A549 (cell line): Measurements from ENCODE around the gene TULP3. TPM values are rescaled to one million over a fixed set of nuclear protein-coding genes. Genes with fewer than 3 reads are reported as not detected.

Experiments used
- ATAC-seq, 2 experiments: fragments of 200-7000 bp in 1 of 2; fragments of >200 bp in 1 of 2; cut with Nextera tagmentation in 1 of 2; cut with Tn5 transposase in 1 of 2; 3 replicates each; pipeline versions ENCODE4 v1.8.0 to v1.9.1; 2018 to 2020; ENCODE audit warnings: mild to moderate bottlenecking in 1 of 2, moderate library complexity in 1 of 2
- CTCF ChIA-PET: fragments of 300-600 bp; sonication (Branson Sonifier 250); formaldehyde crosslinking; extraction: SDS; loops from one replicate; lab custom pipeline; 2021; ENCODE audit warnings: antibody characterized with exemption, inconsistent platforms; lab: Yijun Ruan, JAX
- POLR2A ChIA-PET: fragments of 350-600 bp; formaldehyde crosslinking; extraction: SDS; loops from one replicate; lab custom pipeline; 2021; ENCODE audit warnings: antibody characterized with exemption, inconsistent platforms; lab: Yijun Ruan, JAX
- DNase-seq, 2 experiments: peaks; one replicate each; pipeline versions ENCODE4 v3.0.0 to v3.0.0-alpha.2; 2011 to 2016; ENCODE audit warnings: low read depth in 1 of 2, low spot score in 1 of 2
- FAIRE-seq: peaks from 2 replicates; lab custom pipeline; 2011; peaks lifted over from hg19 to GRCh38; lab: Jason Lieb, UNC
- H3K27ac ChIP-seq, 2 experiments: fragments of >200 bp; sonication (Bioruptor Twin); formaldehyde crosslinking; 3 replicates each; pipeline ENCODE4 v1.5.1; 2016 to 2017
- H3K4me1 ChIP-seq: fragments of >200 bp; sonication (Bioruptor Twin); formaldehyde crosslinking; 3 replicates; pipeline ENCODE4 v1.6.1; 2016
- H3K4me2 ChIP-seq: fragments of >200 bp; sonication (Bioruptor Twin); formaldehyde crosslinking; 3 replicates; pipeline ENCODE4 v1.6.1; 2016
- H3K4me3 ChIP-seq: fragments of >200 bp; sonication (Bioruptor Twin); formaldehyde crosslinking; 3 replicates; pipeline ENCODE4 v1.5.1; 2016
- H3K9me3 ChIP-seq: fragments of >200 bp; sonication (Bioruptor Twin); formaldehyde crosslinking; 3 replicates; pipeline ENCODE4 v1.6.1; 2016
- BCL3 ChIP-seq: fragments of >200 bp; sonication (Bioruptor Twin); formaldehyde crosslinking; IDR thresholded peaks from 3 replicates; pipeline ENCODE4 v1.6.1; 2016
- BHLHE40 ChIP-seq: IDR thresholded peaks from 2 replicates; pipeline ENCODE4 v1.6.1; 2012; ENCODE audit warnings: low read depth, low read length, inconsistent platforms
- CBX2 ChIP-seq: fragments of 200-600 bp; sonication (generic); IDR thresholded peaks from 2 replicates; pipeline ENCODE4 v1.6.1; 2016; ENCODE audit warnings: low read depth, mild to moderate bottlenecking, borderline replicate concordance
- CBX8 ChIP-seq: fragments of 200-600 bp; sonication (generic); IDR thresholded peaks from 2 replicates; pipeline ENCODE4 v1.6.1; 2016
- CEBPB ChIP-seq, 2 experiments: fragments of >200 bp in 1 of 2; sonication (Bioruptor Twin) in 1 of 2; formaldehyde crosslinking in 1 of 2; IDR thresholded peaks; 2 replicates each; pipeline ENCODE4 v1.6.1; 2012 to 2016
- CHD4 ChIP-seq: fragments of 200-600 bp; sonication (generic); IDR thresholded peaks from 2 replicates; pipeline ENCODE4 v1.6.1; 2016; ENCODE audit warnings: antibody characterized with exemption, mild to moderate bottlenecking, borderline replicate concordance
- EHF ChIP-seq: fragments of 250-450 bp; sonication (Bioruptor Pico); IDR thresholded peaks from 2 replicates; pipeline ENCODE4 v1.5.0; 2020; ENCODE audit warnings: mild to moderate bottlenecking
- EHMT2 ChIP-seq: fragments of 200-600 bp; sonication (generic); IDR thresholded peaks from 2 replicates; pipeline ENCODE4 v1.6.1; 2016; ENCODE audit warnings: antibody characterized with exemption, low read depth, mild to moderate bottlenecking, moderate library complexity
- FOSB ChIP-seq: fragments of 250-450 bp; sonication (Bioruptor Pico); IDR thresholded peaks from 2 replicates; pipeline ENCODE4 v1.5.0; 2020; ENCODE audit warnings: mild to moderate bottlenecking, moderate library complexity
- FOXS1 ChIP-seq: fragments of 250-450 bp; sonication (Bioruptor Pico); IDR thresholded peaks from 2 replicates; pipeline ENCODE4 v1.5.0; 2020; ENCODE audit warnings: mild to moderate bottlenecking, moderate library complexity
- HOXB13 ChIP-seq: fragments of 250-450 bp; sonication (Bioruptor Pico); IDR thresholded peaks from 2 replicates; pipeline ENCODE4 v1.5.0; 2020; ENCODE audit warnings: low read depth, mild to moderate bottlenecking, moderate library complexity
- JUNB ChIP-seq: fragments of >200 bp; sonication (Bioruptor Twin); formaldehyde crosslinking; IDR thresholded peaks from 2 replicates; pipeline ENCODE4 v1.6.1; 2016
- KDM1A ChIP-seq: fragments of 200-600 bp; sonication (generic); IDR thresholded peaks from 2 replicates; pipeline ENCODE4 v1.6.1; 2016; ENCODE audit warnings: low read depth, mild to moderate bottlenecking
- KDM5A ChIP-seq: fragments of 200-600 bp; sonication (generic); IDR thresholded peaks from 2 replicates; pipeline ENCODE4 v1.6.1; 2016; ENCODE audit warnings: antibody characterized with exemption, mild to moderate bottlenecking
- NFE2L2 ChIP-seq: fragments of 150-350 bp; conservative IDR thresholded peaks from 2 replicates; pipeline ENCODE4 v1.6.1; 2014; ENCODE audit warnings: low read length
- POLR2A ChIP-seq: IDR thresholded peaks from 2 replicates; pipeline ENCODE4 v1.6.1; 2012; ENCODE audit warnings: mild to moderate bottlenecking, low read length
- RNF2 ChIP-seq: fragments of 200-600 bp; sonication (generic); IDR thresholded peaks from 2 replicates; pipeline ENCODE4 v1.6.1; 2016; ENCODE audit warnings: low read depth, mild to moderate bottlenecking, antibody characterized with exemption, moderate library complexity, borderline replicate concordance
- SREBF2 ChIP-seq: fragments of 450-650 bp; IDR thresholded peaks from 2 replicates; pipeline ENCODE4 v1.6.1; 2014; ENCODE audit warnings: mild to moderate bottlenecking, moderate library complexity
- TFCP2L1 ChIP-seq: fragments of 250-450 bp; sonication (Bioruptor Pico); IDR thresholded peaks from 2 replicates; pipeline ENCODE4 v1.5.0; 2021; ENCODE audit warnings: mild to moderate bottlenecking
- TP53 ChIP-seq: fragments of 250-450 bp; sonication (Bioruptor Pico); IDR thresholded peaks from 2 replicates; pipeline ENCODE4 v1.5.0; 2021; ENCODE audit warnings: mild to moderate bottlenecking, moderate library complexity
- ZC3H11A ChIP-seq: fragments of 450-650 bp; IDR thresholded peaks from 2 replicates; pipeline ENCODE4 v1.6.1; 2014; ENCODE audit warnings: antibody characterized with exemption, mild to moderate bottlenecking
- WGBS: methylation state at CpG from one replicate; pipeline ENCODE4 v1.1.6; 2017; ENCODE audit errors: missing lambda C conversion rate; 5-methylcytosine and 5-hydroxymethylcytosine counted together
- polyA plus RNA-seq, 4 experiments: library from polyadenylated mRNA; depleted of rRNA in 3 of 4; stranded (reverse); fragments of >200 nt; fragmentation: RNase III in 1 of 4; extraction: RNeasy Plus Mini Kit Qiagen cat#74134 plus additional on column Dnase treatment in 1 of 4; gene quantifications; 2 replicates in 3 of 4; 3 replicates in 1 of 4; pipeline ENCODE4 v1.2.3, GENCODE V29; 2011 to 2017
- TF ChIP-seq, protein P1 (sequence below): fragments of >200 bp; sonication (Bioruptor Twin); formaldehyde crosslinking; IDR thresholded peaks from 2 replicates; pipeline ENCODE4 v1.6.1; 2016
- TF ChIP-seq, protein P2 (sequence below): fragments of 200-600 bp; sonication (generic); IDR thresholded peaks from 2 replicates; pipeline ENCODE4 v1.6.1; 2016; ENCODE audit warnings: antibody characterized with exemption, mild to moderate bottlenecking, moderate library complexity
- TF ChIP-seq, protein P3 (sequence below): IDR thresholded peaks from 2 replicates; pipeline ENCODE4 v1.6.1; 2012

TULP3 gene
- polyA plus RNA-seq, 2 of the 4 experiments (the other 2 are of a cell fraction) = 19.6 to 32.9 TPM

DNA sequence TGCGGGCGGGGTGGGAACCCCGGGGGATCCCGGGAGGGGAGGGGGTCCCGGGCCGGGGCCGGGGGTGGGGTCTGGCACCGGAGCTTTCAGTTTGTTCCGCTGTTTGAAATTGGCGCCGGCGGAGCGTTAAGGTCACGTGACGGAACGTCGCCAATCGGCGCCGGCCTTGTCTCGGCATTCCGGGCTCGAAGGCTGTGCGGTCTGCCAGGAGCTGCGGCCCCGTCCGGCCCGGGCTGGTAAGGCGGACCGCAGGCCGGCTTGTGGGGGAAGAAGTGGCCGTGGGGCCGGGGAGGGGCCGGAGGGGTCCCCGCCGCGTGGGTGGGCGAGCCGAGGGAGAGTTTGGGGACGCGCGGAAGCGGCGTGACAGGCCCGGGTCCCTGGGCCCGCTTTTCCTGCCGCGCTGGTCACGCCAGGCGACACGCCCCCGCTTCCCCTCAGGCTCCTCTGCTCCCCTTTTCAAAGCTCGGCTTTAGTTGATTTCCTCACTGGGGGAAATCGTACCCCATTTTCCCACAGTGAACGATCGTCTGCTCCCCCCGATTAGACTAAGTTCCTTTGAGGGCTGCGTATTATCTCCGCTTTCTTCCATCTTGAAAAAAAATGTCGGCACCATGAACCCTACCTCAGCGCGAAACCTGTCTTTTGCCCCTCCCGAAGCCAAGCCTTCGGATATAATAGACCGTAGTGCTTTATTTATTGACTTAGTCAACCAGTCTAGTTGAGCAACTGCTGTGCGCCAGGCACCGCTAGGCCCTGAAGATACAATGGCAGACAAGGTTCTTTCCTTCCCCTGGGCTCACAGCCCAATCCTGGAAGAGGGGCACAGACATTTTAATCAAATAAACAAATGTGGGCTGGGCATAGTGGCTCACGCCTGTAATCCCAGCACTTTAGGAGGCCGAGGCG is 13.4 kb upstream of the TULP3 start, which contains the start of the genes FOXM1 and RHNO1 (continued):
- TF ChIP-seq, protein P1, sequence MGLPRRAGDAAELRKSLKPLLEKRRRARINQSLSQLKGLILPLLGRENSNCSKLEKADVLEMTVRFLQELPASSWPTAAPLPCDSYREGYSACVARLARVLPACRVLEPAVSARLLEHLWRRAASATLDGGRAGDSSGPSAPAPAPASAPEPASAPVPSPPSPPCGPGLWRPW = no peak
- TF ChIP-seq FOXS1 (CRISPR knock-in tag) (no peak), EHF (CRISPR knock-in tag) (no peak), RNF2 (no peak), POLR2A (peak; percentile 70)

DNA sequence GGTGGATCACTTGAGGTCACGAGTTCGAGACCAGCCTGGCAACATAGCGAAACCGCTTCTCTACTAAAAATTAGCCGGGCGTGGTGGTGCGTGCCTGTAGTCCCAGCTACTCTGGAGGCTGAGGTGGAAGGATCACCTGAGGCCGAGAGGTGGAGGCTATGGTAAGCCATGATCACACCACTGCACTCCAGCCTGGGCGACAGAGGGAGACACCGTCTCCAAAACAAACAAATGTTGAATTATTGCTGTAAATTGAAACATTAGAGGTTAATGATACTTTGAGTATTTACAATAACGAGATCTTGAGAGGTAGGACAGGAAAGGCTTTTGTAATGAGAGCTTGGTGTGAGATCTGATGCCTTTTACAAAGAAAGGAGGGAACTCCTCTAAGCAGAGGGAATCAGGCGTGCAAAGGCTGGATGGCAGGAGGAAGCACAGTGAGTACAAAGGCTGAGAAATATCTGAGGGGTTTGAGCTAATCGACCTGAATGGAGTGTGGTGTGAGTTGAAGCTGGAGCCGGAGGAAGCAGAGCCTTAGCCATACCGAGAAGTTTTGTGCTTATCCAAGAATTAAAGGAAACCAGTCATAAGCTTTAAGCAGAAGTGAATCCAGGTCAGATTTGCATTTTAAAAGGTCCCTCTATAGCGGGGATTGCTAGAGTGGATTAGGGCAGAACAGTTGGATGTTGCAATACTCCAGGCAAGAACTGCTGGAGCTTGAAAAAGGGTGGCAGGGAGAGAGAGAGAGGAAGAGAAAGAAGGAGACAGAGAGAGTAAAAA is 12.5 kb upstream of the TULP3 start:
- WGBS = 37% methylated on average over 16 of the region's 16 CpGs
- TF ChIP-seq CEBPB (IDR thresholded peaks at IDR 0.05) (peak; percentile 12 to 60; a peak in 3 of 4 replicates), EHMT2 (no peak)
- POLR2A ChIA-PET = interaction anchor here (1.9 to 2.1 kb wide), 2 partner anchors 9 to 12 kb away, joined by 6 to 14 read pairs; partner anchors contain the start of gene TULP3
- FAIRE-seq (no peak), ATAC-seq (peak in 1 of 2 experiments; percentile 2; a peak in 2 of 6 replicates), DNase-seq (no peak)
- Histone ChIP-seq H3K4me2 (peak overlapping the region; percentile 85), H3K27ac (peak overlapping the region; percentile 95 to 96), H3K4me3 (peak overlapping the region; percentile 89), H3K9me3 (no peaks in the 10 kb centered on the region), H3K4me1 (peaks cover 12% of the 10 kb centered on the region)
- CTCF ChIA-PET = interaction anchor here (0.8 to 1.4 kb wide), 3 partner anchors 9 to 66 kb away, joined by 3 to 7 read pairs (median 3); no protein-coding TSS in a partner anchor

DNA sequence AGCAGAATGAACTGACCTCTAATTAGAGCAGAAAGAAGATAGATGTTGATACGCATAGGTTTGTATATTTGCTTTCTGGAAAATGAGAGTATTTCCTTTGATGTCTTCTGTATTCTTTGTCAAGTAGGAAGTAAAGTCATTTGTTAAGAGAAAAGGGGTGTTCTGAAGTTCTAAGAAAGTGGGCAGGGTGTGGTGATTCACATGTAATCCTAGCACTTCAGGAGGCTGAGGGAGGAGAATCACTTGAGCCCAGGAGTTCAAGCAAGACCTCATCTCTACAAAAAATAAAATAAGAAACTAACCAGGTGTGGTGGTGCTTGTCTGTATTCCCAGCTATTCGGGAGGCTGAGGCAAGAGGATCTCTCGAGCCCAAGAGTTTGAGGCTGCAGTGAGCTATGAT is 10.8 kb upstream of the TULP3 start:
- CTCF ChIA-PET = interaction anchor here (0.6 to 1.5 kb wide), 4 partner anchors 12 to 81 kb away, joined by 3 to 5 read pairs (median 4); no protein-coding TSS in a partner anchor
- no peak overlapping the region for H3K4me2 ChIP-seq
- H3K4me3 ChIP-seq = no peak overlapping the region
- POLR2A ChIA-PET = no interaction called here
- H3K9me3 ChIP-seq = no peaks in the 10 kb centered on the region
- no peak overlapping the region for H3K27ac ChIP-seq
- no peak for TF ChIP-seq SREBF2
- TF ChIP-seq CBX2 = no peak
- FAIRE-seq = no peak
- H3K4me1 ChIP-seq = peaks cover 24% of the 10 kb centered on the region
- 92% methylated on average over 3 of the region's 3 CpGs for WGBS
- no peak for DNase-seq
- no peak for ATAC-seq

DNA sequence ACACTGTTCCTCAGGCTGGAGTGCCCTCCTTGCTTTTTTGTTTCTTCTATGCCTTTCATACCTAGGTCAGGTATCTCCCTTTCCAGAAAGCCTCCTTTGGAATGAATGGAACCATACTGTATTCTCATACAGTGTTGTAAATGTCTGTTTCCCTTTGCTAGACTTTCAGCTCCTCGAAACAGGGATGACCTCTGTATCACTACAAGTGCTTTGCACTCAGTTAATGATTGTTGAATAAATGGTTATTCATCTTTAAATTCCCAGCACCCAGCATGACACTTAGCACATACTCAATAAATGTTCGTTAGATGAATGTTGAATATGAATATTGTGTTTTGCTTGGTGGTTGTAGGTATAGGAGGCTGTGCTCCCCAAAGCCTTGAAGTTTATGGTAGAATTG is 5.9 kb upstream of the TULP3 start:
- no peak for FAIRE-seq
- H3K27ac ChIP-seq = no peak overlapping the region
- H3K4me3 ChIP-seq = no peak overlapping the region
- POLR2A ChIA-PET = interaction anchor here (0.7 to 1.2 kb wide), 2 partner anchors 157 to 193 kb away, joined by 6 to 9 read pairs; no protein-coding TSS in a partner anchor
- CTCF ChIA-PET = interaction anchor here (0.6 to 6.8 kb wide), 35 partner anchors 8 to 175 kb away, joined by 3 to 70 read pairs (median 4); partner anchors contain the start of genes FOXM1 and RHNO1
- no peaks in the 10 kb centered on the region for H3K9me3 ChIP-seq
- 32% methylated on average over 2 of the region's 2 CpGs for WGBS
- ATAC-seq = peak; percentile 54 to 59
- DNase-seq = no peak
- H3K4me1 ChIP-seq = peaks cover 15% of the 10 kb centered on the region
- H3K4me2 ChIP-seq = peak overlapping the region; percentile 30; the same call in 2 of the 3 replicates
- TF ChIP-seq CBX2 (no peak), NFE2L2 (no peak), BHLHE40 (no peak), FOSB (CRISPR knock-in tag) (no peak), CBX8 (no peak), KDM1A (no peak), JUNB (no peak), HOXB13 (CRISPR knock-in tag) (no peak), TP53 (CRISPR knock-in tag) (no peak), CHD4 (no peak), KDM5A (no peak), ZC3H11A (no peak), TFCP2L1 (CRISPR knock-in tag) (no peak), BCL3 (no peak)
- TF ChIP-seq, protein P2, sequence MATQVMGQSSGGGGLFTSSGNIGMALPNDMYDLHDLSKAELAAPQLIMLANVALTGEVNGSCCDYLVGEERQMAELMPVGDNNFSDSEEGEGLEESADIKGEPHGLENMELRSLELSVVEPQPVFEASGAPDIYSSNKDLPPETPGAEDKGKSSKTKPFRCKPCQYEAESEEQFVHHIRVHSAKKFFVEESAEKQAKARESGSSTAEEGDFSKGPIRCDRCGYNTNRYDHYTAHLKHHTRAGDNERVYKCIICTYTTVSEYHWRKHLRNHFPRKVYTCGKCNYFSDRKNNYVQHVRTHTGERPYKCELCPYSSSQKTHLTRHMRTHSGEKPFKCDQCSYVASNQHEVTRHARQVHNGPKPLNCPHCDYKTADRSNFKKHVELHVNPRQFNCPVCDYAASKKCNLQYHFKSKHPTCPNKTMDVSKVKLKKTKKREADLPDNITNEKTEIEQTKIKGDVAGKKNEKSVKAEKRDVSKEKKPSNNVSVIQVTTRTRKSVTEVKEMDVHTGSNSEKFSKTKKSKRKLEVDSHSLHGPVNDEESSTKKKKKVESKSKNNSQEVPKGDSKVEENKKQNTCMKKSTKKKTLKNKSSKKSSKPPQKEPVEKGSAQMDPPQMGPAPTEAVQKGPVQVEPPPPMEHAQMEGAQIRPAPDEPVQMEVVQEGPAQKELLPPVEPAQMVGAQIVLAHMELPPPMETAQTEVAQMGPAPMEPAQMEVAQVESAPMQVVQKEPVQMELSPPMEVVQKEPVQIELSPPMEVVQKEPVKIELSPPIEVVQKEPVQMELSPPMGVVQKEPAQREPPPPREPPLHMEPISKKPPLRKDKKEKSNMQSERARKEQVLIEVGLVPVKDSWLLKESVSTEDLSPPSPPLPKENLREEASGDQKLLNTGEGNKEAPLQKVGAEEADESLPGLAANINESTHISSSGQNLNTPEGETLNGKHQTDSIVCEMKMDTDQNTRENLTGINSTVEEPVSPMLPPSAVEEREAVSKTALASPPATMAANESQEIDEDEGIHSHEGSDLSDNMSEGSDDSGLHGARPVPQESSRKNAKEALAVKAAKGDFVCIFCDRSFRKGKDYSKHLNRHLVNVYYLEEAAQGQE = no peak
- TF ChIP-seq, protein P3, sequence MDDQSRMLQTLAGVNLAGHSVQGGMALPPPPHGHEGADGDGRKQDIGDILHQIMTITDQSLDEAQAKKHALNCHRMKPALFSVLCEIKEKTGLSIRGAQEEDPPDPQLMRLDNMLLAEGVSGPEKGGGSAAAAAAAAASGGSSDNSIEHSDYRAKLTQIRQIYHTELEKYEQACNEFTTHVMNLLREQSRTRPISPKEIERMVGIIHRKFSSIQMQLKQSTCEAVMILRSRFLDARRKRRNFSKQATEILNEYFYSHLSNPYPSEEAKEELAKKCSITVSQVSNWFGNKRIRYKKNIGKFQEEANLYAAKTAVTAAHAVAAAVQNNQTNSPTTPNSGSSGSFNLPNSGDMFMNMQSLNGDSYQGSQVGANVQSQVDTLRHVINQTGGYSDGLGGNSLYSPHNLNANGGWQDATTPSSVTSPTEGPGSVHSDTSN = no peak
